ENCODE measurements around the gene MAPK7.

DNA sequence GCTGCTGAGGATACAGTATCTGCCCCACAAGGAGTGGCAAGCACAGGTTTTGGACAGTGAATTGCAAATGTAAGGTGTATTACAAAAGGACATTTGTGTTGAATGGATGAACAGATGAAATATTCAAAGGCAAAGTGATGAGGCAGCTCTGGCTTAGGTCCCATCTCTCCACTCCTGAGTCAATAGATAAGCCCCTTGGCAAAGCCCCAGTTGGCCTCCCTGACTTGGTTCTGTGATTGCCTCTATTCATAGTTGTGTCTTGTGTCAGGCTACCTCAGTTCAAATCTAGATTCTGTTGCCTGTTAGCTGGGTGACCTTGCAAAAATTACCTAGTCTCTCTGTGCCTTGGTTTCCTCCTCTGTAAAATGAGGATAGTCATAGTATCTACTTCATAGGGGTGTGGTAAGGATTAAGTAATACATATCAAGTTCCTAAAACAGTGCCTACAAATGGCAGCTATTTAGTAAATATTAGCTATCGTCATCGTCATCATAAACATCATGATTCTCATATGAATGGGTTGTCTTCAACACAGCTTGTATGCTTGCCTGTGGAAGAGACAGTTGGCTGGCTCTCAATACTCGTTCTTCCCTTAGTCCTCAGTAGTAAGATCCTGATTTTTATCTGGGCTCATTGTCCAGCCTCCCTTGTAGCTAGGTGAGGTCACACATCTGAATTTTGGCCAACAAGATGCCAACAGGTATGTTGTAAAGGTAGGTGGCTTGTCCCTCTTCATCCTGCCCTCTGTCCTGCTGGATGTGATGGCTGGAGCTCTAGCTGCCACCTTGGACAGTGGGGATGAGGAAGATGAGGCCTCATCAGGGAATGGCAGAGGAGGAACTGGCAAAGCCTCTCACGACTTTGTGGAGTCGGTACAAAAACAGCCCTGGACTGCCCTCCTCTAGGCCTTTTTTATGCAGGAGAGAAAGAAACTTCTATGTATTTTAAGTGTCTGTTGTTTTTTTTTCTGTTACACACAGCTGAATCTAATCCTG lies 10.8 kb downstream of the MAPK7 start:
- TF ChIP-seq, protein P1, sequence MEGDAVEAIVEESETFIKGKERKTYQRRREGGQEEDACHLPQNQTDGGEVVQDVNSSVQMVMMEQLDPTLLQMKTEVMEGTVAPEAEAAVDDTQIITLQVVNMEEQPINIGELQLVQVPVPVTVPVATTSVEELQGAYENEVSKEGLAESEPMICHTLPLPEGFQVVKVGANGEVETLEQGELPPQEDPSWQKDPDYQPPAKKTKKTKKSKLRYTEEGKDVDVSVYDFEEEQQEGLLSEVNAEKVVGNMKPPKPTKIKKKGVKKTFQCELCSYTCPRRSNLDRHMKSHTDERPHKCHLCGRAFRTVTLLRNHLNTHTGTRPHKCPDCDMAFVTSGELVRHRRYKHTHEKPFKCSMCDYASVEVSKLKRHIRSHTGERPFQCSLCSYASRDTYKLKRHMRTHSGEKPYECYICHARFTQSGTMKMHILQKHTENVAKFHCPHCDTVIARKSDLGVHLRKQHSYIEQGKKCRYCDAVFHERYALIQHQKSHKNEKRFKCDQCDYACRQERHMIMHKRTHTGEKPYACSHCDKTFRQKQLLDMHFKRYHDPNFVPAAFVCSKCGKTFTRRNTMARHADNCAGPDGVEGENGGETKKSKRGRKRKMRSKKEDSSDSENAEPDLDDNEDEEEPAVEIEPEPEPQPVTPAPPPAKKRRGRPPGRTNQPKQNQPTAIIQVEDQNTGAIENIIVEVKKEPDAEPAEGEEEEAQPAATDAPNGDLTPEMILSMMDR (IDR thresholded peaks at IDR 0.05; ENCODE audit: extremely low read depth in 1 of 2, insufficient read depth in 1 of 2, low read depth in 1 of 2, low read length in 2 of 2) = no peak
- no peak for TF ChIP-seq POLR2A (IDR thresholded peaks at IDR 0.05; ENCODE audit: low read depth, low read length)
- TF ChIP-seq POLR2AphosphoS5 (IDR thresholded peaks at IDR 0.05; ENCODE audit: insufficient read depth, low read depth, low read length) = no peak
- no peak for TF ChIP-seq GATA2 (IDR thresholded peaks at IDR 0.05; ENCODE audit: insufficient read depth, insufficient read length, low read depth, low read length)
- TF ChIP-seq EZH2 (IDR thresholded peaks at IDR 0.05; ENCODE audit: borderline replicate concordance, low read depth, low read length, severe bottlenecking) = no peak
- TF ChIP-seq MYC (IDR thresholded peaks at IDR 0.05; ENCODE audit: low read depth, low read length) = no peak
- TF ChIP-seq, protein P2, sequence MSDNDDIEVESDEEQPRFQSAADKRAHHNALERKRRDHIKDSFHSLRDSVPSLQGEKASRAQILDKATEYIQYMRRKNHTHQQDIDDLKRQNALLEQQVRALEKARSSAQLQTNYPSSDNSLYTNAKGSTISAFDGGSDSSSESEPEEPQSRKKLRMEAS (IDR thresholded peaks at IDR 0.05; ENCODE audit: insufficient read depth, insufficient read length) = no peak

Measured in endothelial cell of umbilical vein (primary cell).